RWPE2 (cell line): ENCODE results near the gene IRF1.
A peak's percentile ranks its signal among the peaks of the same experiment; 100 is the strongest.

Experiments used
- ATAC-seq: fragments of 200-7000 bp; cut with Tn5 transposase; 3 replicates; pipeline ENCODE4 v1.9.1; 2021; ENCODE audit warnings: low read depth
- DNase-seq: peaks from one replicate; pipeline ENCODE4 v3.0.0-alpha.2; 2020; ENCODE audit warnings: low spot score
- H3K27ac ChIP-seq: fragments of 450-650 bp; 2 replicates; pipeline ENCODE4 v1.5.1; 2017; ENCODE audit warnings: mild to moderate bottlenecking; ENCODE audit not compliant: poor library complexity, severe bottlenecking
- H3K27me3 ChIP-seq: fragments of 250-450 bp; sonication (Bioruptor Pico); 2 replicates; pipeline ENCODE4 v1.5.1; 2021; ENCODE audit warnings: mild to moderate bottlenecking, moderate library complexity; ENCODE audit not compliant: insufficient read depth, poor library complexity, severe bottlenecking
- H3K36me3 ChIP-seq: fragments of 250-450 bp; sonication (Bioruptor Pico); 2 replicates; pipeline ENCODE4 v1.5.1; 2020; ENCODE audit warnings: low read depth, mild to moderate bottlenecking, moderate library complexity
- H3K4me1 ChIP-seq: fragments of 250-450 bp; sonication (Bioruptor Pico); 2 replicates; pipeline ENCODE4 v1.5.1; 2021; ENCODE audit warnings: mild to moderate bottlenecking, moderate library complexity; ENCODE audit not compliant: insufficient read depth, poor library complexity, severe bottlenecking
- H3K4me3 ChIP-seq: fragments of 250-450 bp; sonication (Bioruptor Pico); 2 replicates; pipeline ENCODE4 v1.5.1; 2021; ENCODE audit warnings: mild to moderate bottlenecking, moderate library complexity; ENCODE audit not compliant: severe bottlenecking
- H3K9me3 ChIP-seq: fragments of 250-450 bp; sonication (Bioruptor Pico); 2 replicates; pipeline ENCODE4 v1.5.1; 2021; ENCODE audit warnings: mild to moderate bottlenecking, moderate library complexity; ENCODE audit not compliant: severe bottlenecking
- CTCF ChIP-seq: fragments of 450-650 bp; IDR thresholded peaks from one replicate; pipeline ENCODE4 v1.5.1; 2017; ENCODE audit warnings: mild to moderate bottlenecking, moderate library complexity; ENCODE audit not compliant: poor library complexity, severe bottlenecking

Gene IRF1

GRCh38 chr5:132478366-132478871 lies 12.2 kb downstream of the IRF1 start:
- no peak overlapping the region for H3K27ac ChIP-seq
- H3K4me1 ChIP-seq: no peaks in the 10 kb centered on the region
- no peak for TF ChIP-seq CTCF
- no peaks in the 10 kb centered on the region for H3K9me3 ChIP-seq
- peaks cover 11% of the 10 kb centered on the region for H3K36me3 ChIP-seq
- H3K27me3 ChIP-seq: no peaks in the 10 kb centered on the region
- ATAC-seq: no peak
- H3K4me3 ChIP-seq: no peak overlapping the region
- DNase-seq: no peak

DNA sequence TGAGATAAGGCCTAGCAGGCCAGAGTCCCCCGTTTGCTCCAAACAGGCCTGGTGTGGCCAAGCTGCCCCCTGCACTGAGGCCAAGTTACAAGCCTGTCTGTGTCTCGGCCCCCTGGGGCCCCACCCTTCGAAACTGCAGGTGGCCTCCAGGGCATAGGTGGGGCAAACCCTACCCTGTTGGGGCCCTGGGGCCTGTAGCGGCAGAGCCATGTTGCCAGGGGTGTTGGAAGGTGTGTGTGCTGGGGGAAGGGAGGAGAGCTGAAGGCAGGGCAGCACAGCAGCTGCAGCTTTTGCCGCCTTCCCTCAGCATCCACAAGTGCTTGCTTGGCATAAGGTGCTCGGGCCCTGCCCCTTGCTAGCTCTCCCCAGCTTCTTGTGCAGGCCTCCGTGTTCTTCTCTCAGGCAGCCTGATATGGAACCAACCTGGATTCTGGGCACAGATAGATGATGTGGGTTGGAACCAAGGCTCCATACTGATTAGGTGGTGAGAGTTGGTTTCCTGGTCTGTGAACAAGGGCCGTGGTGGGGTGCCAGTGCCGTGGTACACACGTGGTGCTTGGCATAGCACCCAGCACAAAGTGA lies 12.7 kb downstream of the IRF1 start:
- H3K4me1 ChIP-seq: no peaks in the 10 kb centered on the region
- H3K4me3 ChIP-seq: no peak overlapping the region
- H3K27ac ChIP-seq: no peak overlapping the region
- H3K9me3 ChIP-seq: no peaks in the 10 kb centered on the region
- ATAC-seq (no peak), DNase-seq (no peak)
- no peak for TF ChIP-seq CTCF
- peaks cover 6% of the 10 kb centered on the region for H3K36me3 ChIP-seq
- no peaks in the 10 kb centered on the region for H3K27me3 ChIP-seq

DNA sequence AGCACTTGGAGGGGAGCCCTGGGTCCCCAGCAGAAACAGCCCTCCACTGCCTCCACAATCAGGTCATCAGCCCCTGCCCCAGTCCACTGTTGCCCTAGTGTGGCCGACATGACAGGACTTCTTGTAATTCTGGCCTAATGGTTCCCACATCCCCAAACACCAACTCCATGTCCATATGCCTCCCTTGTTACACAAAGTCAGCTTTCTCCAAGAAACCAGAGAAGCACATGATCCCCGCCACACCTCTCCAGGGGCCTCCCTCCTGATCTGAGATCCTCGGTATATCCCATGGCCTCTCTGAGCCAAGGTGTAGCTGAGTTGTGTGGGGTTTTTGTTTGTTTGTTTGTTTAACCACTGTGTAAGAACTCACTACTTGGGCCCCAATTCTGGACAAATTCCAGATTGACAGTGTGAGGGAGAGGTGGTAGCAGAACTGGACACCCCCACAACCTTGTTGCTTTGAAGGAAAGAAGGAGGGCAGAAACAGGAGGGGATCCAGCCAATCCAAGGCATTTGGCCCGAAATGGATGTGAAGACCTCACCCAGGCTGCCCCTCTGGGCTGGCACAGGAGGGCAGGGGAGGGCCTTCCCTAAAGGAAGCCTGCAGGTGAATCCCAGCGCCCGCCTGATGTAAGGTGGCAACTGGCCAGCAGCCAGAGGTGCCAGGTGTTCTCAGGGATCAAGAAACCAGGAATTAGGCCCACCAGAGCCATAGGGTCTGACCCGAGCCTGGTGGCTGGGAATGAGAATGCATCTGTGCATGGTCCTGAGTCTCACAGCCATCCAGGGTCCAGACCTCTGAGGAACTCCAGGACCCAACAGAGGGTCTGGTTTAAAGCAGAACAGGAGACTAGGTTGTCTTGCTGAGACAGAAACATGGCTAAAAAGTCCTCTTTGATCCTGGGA lies 13.4 kb downstream of the IRF1 start:
- Histone ChIP-seq H3K9me3 (no peaks in the 10 kb centered on the region), H3K27ac (no peak overlapping the region), H3K27me3 (no peaks in the 10 kb centered on the region), H3K36me3 (0 out of 2 replicates have a peak, but pooled peaks cover 3% of the 10 kb centered on the region), H3K4me1 (no peaks in the 10 kb centered on the region), H3K4me3 (no peak overlapping the region)
- ATAC-seq (peak; percentile 11; the same call in 2 of the 3 replicates), DNase-seq (peak; percentile 66)
- TF ChIP-seq CTCF: no peak

- H3K36me3 ChIP-seq: no peaks in the 10 kb centered on the region
- no peak overlapping the region for H3K4me3 ChIP-seq
- peak; percentile 62 for DNase-seq
- no peak for ATAC-seq
- no peaks in the 10 kb centered on the region for H3K27me3 ChIP-seq
- TF ChIP-seq CTCF: no peak
- H3K9me3 ChIP-seq: no peaks in the 10 kb centered on the region
- no peaks in the 10 kb centered on the region for H3K4me1 ChIP-seq
- no peak overlapping the region for H3K27ac ChIP-seq
Measured at GRCh38 chr5:132475987-132476875, 14.3 kb downstream of the IRF1 start.
